Mucosa of rectum (tissue), 2 donors: ENCODE measurements around the gene CCL19.

ENCODE experiments used
- H3K27ac ChIP-seq, 2 donors: one replicate each; pipeline ENCODE4 v1.7.0; 2013; ENCODE audit warnings: inconsistent platforms in 2 of 2, low read depth in 2 of 2, low read length in 2 of 2
- H3K27me3 ChIP-seq, 2 donors: one replicate each; pipeline ENCODE4 v1.7.0; 2013; ENCODE audit warnings: low read length in 2 of 2; ENCODE audit not compliant: control insufficient read depth in 2 of 2, insufficient read depth in 2 of 2
- H3K36me3 ChIP-seq, 2 donors: one replicate each; pipeline ENCODE4 v1.7.0; 2013; ENCODE audit warnings: low read length in 2 of 2; ENCODE audit not compliant: control insufficient read depth in 2 of 2, insufficient read depth in 2 of 2
- H3K4me1 ChIP-seq, 2 donors: one replicate each; pipeline ENCODE4 v1.7.0; 2013; ENCODE audit warnings: low read length in 2 of 2, mild to moderate bottlenecking in 1 of 2; ENCODE audit not compliant: control insufficient read depth in 2 of 2, insufficient read depth in 2 of 2
- H3K4me3 ChIP-seq, 2 donors: one replicate each; pipeline ENCODE4 v1.7.0; 2013; ENCODE audit warnings: low read length in 2 of 2
- H3K9ac ChIP-seq, 2 donors: one replicate each; pipeline ENCODE4 v1.7.0; 2013; ENCODE audit warnings: low read length in 2 of 2, low read depth in 1 of 2, mild to moderate bottlenecking in 1 of 2
- H3K9me3 ChIP-seq, 2 donors: one replicate each; pipeline ENCODE4 v1.7.0; 2013; ENCODE audit warnings: low read length in 2 of 2; ENCODE audit not compliant: control insufficient read depth in 2 of 2
- donor health status: healthy.
- donor health status: Normal muscosa, but diverticular disease.

CCL19 gene

DNA sequence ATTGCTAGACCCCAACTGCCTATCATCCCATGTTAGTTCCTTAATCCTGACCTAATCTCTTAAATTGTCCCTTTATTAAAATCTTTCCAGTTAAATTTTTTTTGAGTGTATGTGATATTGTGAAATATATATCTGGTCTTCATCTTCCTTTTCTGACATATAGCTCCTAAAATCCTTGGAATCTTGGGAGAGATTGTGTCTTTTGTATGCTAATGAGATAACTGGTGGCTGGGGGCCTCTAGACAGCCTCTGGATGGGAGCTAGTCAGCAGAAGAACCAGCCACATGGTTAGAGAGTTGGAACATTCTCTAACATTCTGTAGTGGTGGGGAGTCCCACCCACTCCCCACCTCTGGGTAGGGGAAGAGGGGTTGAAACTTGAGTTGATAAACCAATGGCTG, 3.7 kb upstream of the CCL19 start:
- Histone ChIP-seq H3K4me3 (no peak overlapping the region), H3K27ac (no peak overlapping the region), H3K9ac (no peak overlapping the region), H3K4me1 (peaks cover 0 to 3% of the 10 kb centered on the region in 2 donors), H3K9me3 (no peaks in the 10 kb centered on the region), H3K36me3 (no peaks in the 10 kb centered on the region), H3K27me3 (no peaks in the 10 kb centered on the region)

- peaks cover 4 to 7% of the 10 kb centered on the region in 2 donors for H3K4me1 ChIP-seq
- no peak overlapping the region for H3K9ac ChIP-seq
- no peak overlapping the region for H3K27ac ChIP-seq
- no peaks in the 10 kb centered on the region for H3K36me3 ChIP-seq
- no peak overlapping the region for H3K4me3 ChIP-seq
- no peaks in the 10 kb centered on the region for H3K9me3 ChIP-seq
- no peaks in the 10 kb centered on the region for H3K27me3 ChIP-seq
These were observed 2.5 kb upstream of the CCL19 start for GRCh38 chr9:34693560-34693959.

- H3K27me3 ChIP-seq, result no peaks in the 10 kb centered on the region
- no peak overlapping the region for H3K9ac ChIP-seq
- no peaks in the 10 kb centered on the region for H3K9me3 ChIP-seq
- no peak overlapping the region for H3K27ac ChIP-seq
- no peak overlapping the region for H3K4me3 ChIP-seq
- H3K36me3 ChIP-seq, result no peaks in the 10 kb centered on the region
- H3K4me1 ChIP-seq, result peaks cover 4 to 7% of the 10 kb centered on the region in 2 donors
These were observed 850 bp upstream of the CCL19 start for GRCh38 chr9:34691936-34692315.

DNA sequence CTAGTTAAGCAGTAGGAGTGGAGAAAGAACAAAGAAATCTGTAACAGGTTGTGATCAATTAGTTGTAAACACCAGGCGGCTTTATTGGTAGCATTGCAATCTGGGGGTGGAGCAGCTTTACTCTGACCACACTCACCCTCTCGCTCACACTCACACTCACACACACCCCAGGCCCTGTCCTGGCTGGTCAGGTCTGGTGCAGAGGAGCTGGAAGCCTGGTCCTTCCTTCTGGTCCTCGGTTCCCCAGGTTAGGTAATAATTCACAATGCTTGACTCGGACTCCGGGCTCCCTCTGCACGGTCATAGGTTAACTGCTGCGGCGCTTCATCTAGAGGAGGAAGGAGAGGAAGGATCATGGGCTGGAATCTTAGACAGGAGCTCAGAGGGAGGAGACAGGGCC, 1.6 kb downstream of the CCL19 start:
- Histone ChIP-seq H3K9me3 (no peaks in the 10 kb centered on the region), H3K27ac (no peak overlapping the region), H3K27me3 (no peaks in the 10 kb centered on the region), H3K9ac (no peak overlapping the region), H3K4me3 (no peak overlapping the region), H3K36me3 (no peaks in the 10 kb centered on the region), H3K4me1 (peaks cover 4 to 7% of the 10 kb centered on the region in 2 donors)

DNA sequence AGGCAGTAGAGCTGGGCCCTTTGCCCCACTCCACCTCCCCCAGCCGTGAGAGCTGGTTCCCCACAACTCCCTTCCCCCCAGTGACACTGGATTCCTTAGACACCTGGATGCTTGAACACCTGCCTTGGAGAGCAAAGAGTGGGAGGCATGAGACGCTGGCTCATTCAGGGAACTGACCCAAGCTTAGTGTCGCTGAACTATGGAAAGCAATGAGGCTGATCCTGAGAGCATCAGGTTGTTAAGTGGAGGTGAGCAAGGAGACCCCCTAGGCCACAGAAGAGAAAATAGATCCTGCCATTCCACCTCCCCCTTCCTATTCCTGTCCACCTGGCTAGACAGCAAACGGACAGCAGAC, 2.0 kb downstream of the CCL19 start:
- H3K9me3 ChIP-seq, result no peaks in the 10 kb centered on the region
- no peak overlapping the region for H3K4me3 ChIP-seq
- no peaks in the 10 kb centered on the region for H3K36me3 ChIP-seq
- H3K4me1 ChIP-seq, result peaks cover 4 to 7% of the 10 kb centered on the region in 2 donors
- H3K9ac ChIP-seq, result no peak overlapping the region
- H3K27ac ChIP-seq, result no peak overlapping the region
- no peaks in the 10 kb centered on the region for H3K27me3 ChIP-seq

DNA sequence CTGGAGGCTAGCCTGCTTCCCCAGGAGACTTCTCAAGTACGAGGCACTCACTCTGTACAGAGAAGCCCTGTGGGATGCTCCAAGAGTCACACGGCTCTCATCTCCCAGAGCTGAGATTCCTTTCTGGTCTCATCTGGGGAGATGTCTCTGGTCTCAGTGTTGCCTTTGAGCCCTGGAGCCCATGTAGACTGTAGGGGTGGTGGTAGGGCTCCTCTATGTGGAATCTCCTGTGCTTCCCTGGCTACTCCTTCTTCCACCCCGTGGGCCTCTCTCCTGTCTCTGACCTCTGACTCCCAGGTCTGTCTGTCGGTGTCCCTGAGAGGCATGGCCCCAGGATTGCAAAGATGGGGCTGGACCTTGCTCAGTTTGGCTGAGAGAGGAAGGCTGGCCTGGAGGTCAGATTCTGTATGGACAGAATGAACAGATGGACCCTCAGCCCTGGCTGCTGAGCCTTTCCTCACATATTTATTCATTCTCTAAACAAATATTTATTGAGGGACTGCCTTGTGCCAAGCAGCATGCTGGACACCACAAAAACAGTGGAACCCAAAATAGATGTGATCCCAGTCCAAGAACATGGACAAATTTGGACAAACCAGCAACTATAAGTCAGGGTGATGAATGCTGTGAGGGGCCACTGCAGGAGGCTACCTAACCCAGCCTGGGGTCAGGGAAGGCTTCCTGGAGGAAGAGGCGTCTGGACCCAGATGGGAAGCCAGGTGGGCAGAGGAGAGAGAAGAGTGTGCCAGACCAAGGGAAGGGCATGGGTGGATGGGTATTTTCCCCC, 2.6 kb downstream of the CCL19 start:
- Histone ChIP-seq H3K9ac (no peak overlapping the region), H3K27ac (no peak overlapping the region)

GRCh38 chr9:34687276-34688030, 3.6 kb downstream of the CCL19 start:
- H3K4me1 ChIP-seq, result peaks cover 4 to 7% of the 10 kb centered on the region in 2 donors
- H3K9me3 ChIP-seq, result no peaks in the 10 kb centered on the region
- H3K36me3 ChIP-seq, result no peaks in the 10 kb centered on the region
- no peak overlapping the region for H3K9ac ChIP-seq
- no peaks in the 10 kb centered on the region for H3K27me3 ChIP-seq
- H3K4me3 ChIP-seq, result no peak overlapping the region
- H3K27ac ChIP-seq, result no peak overlapping the region

More for the DNA sequence above, 2.6 kb downstream of the CCL19 start:
- H3K4me1 ChIP-seq, result peaks cover 4 to 7% of the 10 kb centered on the region in 2 donors
- no peaks in the 10 kb centered on the region for H3K9me3 ChIP-seq
- no peak overlapping the region for H3K4me3 ChIP-seq
- no peaks in the 10 kb centered on the region for H3K36me3 ChIP-seq
- no peaks in the 10 kb centered on the region for H3K27me3 ChIP-seq

- Histone ChIP-seq H3K4me1 (peaks cover 4 to 7% of the 10 kb centered on the region in 2 donors), H3K27me3 (no peaks in the 10 kb centered on the region), H3K4me3 (no peak overlapping the region), H3K9ac (no peak overlapping the region), H3K36me3 (no peaks in the 10 kb centered on the region), H3K9me3 (no peaks in the 10 kb centered on the region), H3K27ac (no peak overlapping the region)
These were observed 4.3 kb downstream of the CCL19 start for GRCh38 chr9:34686732-34687131.

- Histone ChIP-seq H3K4me3 (no peak overlapping the region), H3K27ac (no peak overlapping the region), H3K4me1 (peaks cover 4 to 7% of the 10 kb centered on the region in 2 donors)
These were observed 4.8 kb downstream of the CCL19 start for GRCh38 chr9:34686231-34686630.

GRCh38 chr9:34685591-34685990, 5.5 kb downstream of the CCL19 start:
- no peaks in the 10 kb centered on the region for H3K27me3 ChIP-seq
- no peaks in the 10 kb centered on the region for H3K9me3 ChIP-seq
- H3K27ac ChIP-seq, result no peak overlapping the region
- peaks cover 4 to 7% of the 10 kb centered on the region in 2 donors for H3K4me1 ChIP-seq
- no peaks in the 10 kb centered on the region for H3K36me3 ChIP-seq
- no peak overlapping the region for H3K9ac ChIP-seq
- no peak overlapping the region for H3K4me3 ChIP-seq

More at GRCh38 chr9:34686231-34686630, 4.8 kb downstream of the CCL19 start:
- H3K36me3 ChIP-seq, result no peaks in the 10 kb centered on the region
- no peaks in the 10 kb centered on the region for H3K9me3 ChIP-seq
- H3K9ac ChIP-seq, result no peak overlapping the region
- H3K27me3 ChIP-seq, result no peaks in the 10 kb centered on the region
